Activated CD8-positive, alpha-beta memory T cell treated with anti-CD3 and anti-CD28 coated beads for 36 hours (primary cell): ENCODE measurements around the gene RAB36. TPM values are rescaled to one million over a fixed set of nuclear protein-coding genes. Genes with fewer than 3 reads are reported as not detected.

ENCODE experiments used
- CTCF ChIA-PET: fragments of 350-600 bp; sonication (Branson Sonifier 250); formaldehyde crosslinking; loops from one replicate; lab custom pipeline; 2021; ENCODE audit warnings: antibody characterized with exemption; lab: Charles Lee
- POLR2A ChIA-PET: fragments of 350-600 bp; sonication (Branson Sonifier 250); formaldehyde crosslinking; loops from one replicate; lab custom pipeline; 2021; ENCODE audit warnings: antibody characterized with exemption; lab: Charles Lee
- total RNA-seq, 2 experiments: library from RNA; stranded (reverse); gene quantifications; one replicate each; pipeline ENCODE4 v1.2.3, GENCODE V29; 2021

Gene RAB36
- total RNA-seq, 2 experiments from 2014 or later = 1.0 to 1.3 TPM

DNA sequence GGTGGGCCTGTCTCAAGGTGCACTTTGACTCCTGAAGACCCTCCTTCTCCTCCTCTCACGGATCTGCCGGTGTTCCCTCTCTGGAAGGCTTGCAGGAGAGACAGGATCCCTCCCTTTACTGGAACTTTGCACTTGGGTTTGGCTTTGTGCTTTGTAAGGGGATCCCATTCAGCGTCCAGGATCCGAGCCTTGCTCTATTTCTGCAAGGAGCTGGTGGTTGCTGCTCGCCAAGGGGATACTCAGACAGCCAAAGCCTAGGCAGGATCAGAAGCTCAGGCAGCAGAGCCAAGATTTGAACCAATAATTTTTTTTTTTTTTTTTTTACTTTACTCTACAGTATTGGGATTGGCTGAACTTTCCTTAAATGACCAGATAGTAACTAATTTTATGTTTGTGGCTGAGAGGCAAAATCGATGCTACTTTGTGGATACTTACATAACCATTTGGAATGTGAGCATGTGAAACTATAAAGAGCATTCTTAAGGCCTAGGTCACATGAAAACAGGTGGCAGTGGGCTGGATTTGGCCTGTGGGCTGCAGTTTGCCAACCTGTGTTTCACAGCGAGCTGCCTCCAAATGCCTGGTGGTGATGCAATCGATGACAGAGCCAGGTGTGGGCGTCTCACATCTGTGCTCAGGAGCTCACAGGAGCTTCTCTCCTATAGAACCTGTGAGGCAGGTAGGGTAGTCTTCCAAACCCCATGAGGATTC is 60.2 kb downstream of the RAB36 start:
- CTCF ChIA-PET = no interaction called here
- POLR2A ChIA-PET = interaction anchor here (0.7 kb wide), 1 partner anchor 24 kb away, joined by 4 read pairs; no protein-coding TSS in a partner anchor

DNA sequence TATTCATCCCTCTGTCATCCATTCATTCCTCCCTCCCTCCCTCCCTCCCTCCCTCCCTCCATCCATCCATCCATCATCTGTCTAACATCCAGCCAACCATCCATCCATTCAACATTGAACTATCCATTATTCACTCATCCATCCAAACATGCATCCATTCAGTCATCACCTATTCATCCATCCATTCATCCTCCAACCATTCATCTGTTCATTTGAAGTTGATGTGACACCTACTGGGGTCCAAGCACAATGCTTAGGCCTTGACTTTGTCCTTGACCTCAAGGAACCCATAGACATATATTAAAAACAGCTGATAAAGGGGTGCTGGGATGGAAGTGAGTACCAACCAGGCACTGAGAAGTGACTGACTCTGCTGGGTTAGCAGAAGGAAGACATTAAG is 61.6 kb downstream of the RAB36 start:
- ChIA-PET CTCF (interaction anchor here (0.7 kb wide), 1 partner anchor 39 kb away, joined by 3 read pairs; no protein-coding TSS in a partner anchor), POLR2A (interaction anchor here (0.7 kb wide), 1 partner anchor 44 kb away, joined by 3 read pairs; no protein-coding TSS in a partner anchor)

DNA sequence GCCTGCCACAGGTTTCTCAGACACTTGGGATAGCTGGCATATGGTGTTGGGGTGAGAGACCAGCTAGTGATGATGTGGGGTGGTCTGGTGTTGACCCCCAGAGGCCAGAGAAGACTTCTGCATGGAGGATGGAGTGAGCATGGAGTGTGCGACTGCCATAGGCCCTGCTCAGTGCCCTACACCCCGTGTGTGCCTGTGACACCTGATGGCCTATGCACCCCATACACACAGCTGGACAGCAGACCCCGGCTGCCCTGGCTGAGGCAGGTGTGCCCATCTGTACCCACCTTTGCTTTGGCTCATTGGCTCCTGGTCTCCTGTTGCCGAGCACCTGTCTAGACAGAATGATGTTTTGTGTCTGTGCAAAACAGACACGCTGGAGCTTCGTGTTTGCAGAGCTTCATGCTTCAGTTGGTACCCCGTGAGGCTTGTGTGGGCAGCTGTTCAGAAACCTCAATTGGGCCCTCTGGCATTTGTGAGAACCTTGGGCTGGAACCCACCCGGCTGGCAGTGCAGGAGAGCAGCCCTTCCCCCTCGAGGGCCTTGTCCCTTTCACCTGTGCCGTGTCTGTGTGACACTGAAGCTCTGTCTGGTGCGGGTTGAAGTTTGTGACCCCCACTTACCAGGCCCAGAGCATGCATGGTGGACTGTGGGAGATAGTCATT is 62.6 kb downstream of the RAB36 start:
- CTCF ChIA-PET = no interaction called here

DNA sequence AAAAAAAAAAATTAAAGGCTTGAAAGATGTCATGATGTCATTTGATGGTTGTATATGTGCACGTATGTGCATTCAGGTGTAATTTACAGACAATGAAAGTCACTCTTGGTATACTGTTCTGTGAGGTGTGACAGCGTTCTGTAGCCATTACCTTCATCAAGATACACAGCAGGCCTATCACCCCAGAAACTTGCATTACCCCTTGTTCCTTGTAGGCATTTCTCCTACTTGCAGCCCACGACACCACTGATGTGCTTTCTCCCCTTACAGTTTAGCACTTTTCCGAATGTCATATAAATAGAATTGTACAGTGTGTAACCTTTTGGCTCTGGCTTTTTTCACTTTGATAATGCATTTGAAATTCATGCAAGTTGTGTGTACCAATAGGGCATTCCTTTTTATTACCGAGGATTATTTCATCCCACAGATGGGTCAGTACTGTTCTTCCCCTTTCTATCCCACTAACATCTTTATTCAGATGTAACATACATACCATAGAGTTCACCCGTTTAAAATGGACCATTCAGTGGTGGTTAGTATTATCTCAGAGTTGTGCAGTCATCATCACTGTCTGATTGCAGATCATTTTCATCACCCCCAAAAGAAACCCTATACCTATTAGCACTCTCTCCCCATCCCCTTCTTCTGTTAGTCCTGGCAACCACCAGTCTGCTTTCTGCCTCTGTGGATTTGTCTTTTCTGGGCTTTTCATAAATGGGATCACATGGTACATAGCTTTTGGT is 65.3 kb downstream of the RAB36 start:
- ChIA-PET POLR2A (no interaction called here), CTCF (no interaction called here)

More for the DNA sequence above, 62.6 kb downstream of the RAB36 start:
- POLR2A ChIA-PET = no interaction called here

DNA sequence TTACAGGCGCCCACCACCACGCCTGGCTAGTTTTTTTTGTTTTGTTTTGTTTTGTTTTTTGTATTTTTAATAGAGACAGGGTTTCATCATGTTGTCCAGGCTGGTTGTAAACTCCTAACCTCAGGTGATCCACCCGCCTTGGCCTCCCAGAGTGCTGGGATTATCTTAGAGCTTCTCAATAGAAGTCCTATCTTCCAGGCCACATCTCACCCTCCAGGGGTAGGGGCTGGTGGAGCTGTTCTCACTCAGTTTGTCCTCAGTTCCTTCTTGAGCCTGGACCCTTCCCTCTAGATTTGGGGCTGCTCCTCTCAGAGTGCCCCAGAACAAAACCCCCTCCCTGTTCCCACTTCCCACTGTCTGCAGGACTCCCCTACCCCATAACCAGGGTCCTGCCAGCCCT is 66.3 kb downstream of the RAB36 start:
- POLR2A ChIA-PET = no interaction called here
- CTCF ChIA-PET = interaction anchor here (0.7 kb wide), 1 partner anchor 70 kb away, joined by 3 read pairs; no protein-coding TSS in a partner anchor

DNA sequence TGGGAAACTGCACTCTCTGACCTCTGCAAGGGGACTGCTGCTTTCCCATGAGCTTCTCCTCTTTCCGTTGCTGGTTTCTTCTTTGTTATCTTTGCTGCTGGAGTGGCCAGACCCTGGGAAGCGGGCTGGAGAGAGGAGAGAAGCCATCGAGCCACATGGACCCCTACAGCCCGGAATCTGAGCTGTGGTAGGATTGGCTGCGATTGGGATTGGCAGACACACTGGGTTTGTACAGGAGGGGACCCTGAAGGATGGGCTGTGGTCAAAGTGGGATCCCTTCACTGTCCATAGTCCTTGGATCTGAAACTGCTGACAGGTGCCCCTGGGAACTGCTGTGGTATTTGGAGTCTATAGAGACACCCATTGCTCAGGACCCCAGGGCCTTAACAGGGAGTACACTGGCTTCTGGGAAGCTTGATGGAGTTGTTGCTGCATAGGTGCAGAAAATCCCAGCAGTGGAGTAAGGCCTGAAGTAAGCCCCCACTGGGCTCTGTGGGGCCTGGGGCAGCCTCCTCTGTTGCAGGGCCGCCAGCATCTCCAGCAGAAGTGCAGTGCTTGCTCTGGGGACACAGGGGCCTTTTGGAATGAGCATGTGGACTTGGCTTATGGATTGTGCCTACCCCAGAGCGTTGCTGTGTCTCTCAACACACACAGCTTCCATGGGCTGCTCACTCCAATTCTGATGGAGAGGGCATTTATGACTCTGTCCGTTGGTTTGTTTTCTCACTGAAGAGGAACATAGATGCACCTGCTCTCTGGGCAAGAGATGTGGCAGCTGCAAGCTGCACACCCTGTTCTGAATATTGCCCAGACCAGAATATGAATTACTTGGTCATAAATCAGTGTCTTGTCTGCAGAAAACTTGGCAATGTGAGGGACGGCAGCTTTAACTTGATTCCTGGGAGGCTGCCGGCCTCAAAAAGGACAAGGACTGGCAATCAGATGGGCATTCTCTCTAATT is 67.1 kb downstream of the RAB36 start:
- CTCF ChIA-PET = interaction anchor here (0.7 kb wide), 1 partner anchor 70 kb away, joined by 3 read pairs; no protein-coding TSS in a partner anchor
- POLR2A ChIA-PET = no interaction called here

DNA sequence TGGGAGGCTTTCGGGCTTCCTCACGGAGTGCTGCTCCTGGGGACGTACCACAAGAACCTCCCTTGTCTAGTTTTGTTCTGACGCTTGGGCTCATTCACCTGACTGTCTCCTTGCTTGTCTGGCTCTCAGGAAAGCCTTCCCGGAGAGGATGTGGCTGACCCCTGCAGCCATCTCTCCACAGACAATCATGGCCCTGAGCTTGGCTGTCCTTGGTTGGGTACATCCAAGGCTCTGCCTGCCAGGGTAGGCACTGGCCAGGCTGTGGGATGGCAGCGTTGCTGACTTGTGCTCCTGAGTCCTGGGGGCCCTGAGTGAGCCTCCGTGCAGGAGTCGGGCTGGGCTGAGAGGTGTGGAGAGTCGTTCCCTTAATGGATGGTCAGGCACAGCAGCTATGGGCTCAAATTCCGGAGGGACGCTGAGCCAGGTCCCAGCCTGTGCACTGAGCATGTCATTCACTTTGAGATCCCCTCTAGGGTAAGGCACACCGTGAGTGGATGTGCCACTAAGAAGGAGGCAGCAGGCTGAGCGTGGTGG is 67.8 kb downstream of the RAB36 start:
- POLR2A ChIA-PET = no interaction called here
- CTCF ChIA-PET = interaction anchor here (0.7 to 1.5 kb wide), 2 partner anchors 12 to 69 kb away, joined by 3 to 4 read pairs; no protein-coding TSS in a partner anchor

DNA sequence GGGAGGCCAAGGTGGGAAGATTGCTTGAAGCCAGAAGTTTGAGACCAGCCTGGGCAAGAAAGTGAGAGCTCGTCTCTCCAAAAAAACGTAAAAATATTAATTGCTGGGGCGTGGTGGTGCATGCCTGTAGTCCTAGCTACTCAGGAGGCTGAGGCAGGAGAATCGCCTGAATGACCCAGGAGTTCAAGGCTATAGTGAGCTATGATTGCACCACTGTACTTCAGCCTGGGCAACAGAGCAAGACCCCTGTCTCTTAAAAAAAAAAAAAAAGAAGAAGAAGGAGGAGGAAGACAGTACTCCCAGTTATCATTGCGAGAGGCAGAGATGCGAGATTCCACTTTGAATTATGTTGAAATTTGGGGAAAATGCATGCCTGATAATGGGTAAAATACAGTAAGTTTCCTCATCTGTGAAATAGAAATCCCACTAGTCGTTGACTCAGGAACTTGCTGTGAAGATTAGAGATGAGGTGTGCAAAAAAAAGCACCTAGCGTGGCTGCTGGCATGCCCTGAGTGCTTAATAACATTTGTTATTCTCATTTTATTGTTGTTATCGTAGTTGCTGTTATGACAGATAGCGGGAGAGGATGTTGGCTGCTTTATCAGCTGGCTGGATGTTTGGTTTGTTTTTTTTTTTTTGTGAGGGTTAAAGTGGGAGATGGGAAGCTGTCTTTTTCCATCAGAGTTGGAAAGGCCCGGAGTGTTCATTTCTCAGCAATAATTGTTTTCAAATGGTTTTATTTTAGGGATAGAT is 68.5 kb downstream of the RAB36 start:
- ChIA-PET POLR2A (no interaction called here), CTCF (interaction anchor here (0.7 to 1.5 kb wide), 2 partner anchors 13 to 68 kb away, joined by 3 to 4 read pairs; no protein-coding TSS in a partner anchor)

Other genes with a start within 250 kb of the RAB36 start
- 1 to 10 TPM; 1.2 to 2.1 TPM for gene GNAZ, start 75.0 kb upstream of the RAB36 start, total RNA-seq
- gene RSPH14, start 3.5 kb upstream of the RAB36 start, total RNA-seq = not detected
- 10 to 100 TPM; 29.9 to 34.1 TPM for gene BCR, start 35.0 kb downstream of the RAB36 start, total RNA-seq